ENCODE measurements around the gene MED25.

The MED25 gene

GRCh38 chr19:49833599-49833998, 15.5 kb downstream of the MED25 start:
- no peak for ATAC-seq
- TF ChIP-seq ZFP30 (CRISPR knock-in tag; IDR thresholded peaks at IDR 0.05) = no peak
- no peak for TF ChIP-seq TOX (CRISPR knock-in tag; IDR thresholded peaks at IDR 0.05; ENCODE audit: borderline replicate concordance)
- no peak for TF ChIP-seq CSRNP3 (CRISPR knock-in tag; IDR thresholded peaks at IDR 0.05)
- TF ChIP-seq ESRRG (CRISPR knock-in tag; IDR thresholded peaks at IDR 0.05) = no peak

- no peak for TF ChIP-seq POU6F1 (CRISPR knock-in tag; IDR thresholded peaks at IDR 0.05; ENCODE audit: borderline replicate concordance, low read depth)
- TF ChIP-seq TCF4 (CRISPR knock-in tag; IDR thresholded peaks at IDR 0.05; ENCODE audit: borderline replicate concordance) = no peak
- no peak for TF ChIP-seq TSHZ2 (CRISPR knock-in tag; IDR thresholded peaks at IDR 0.05)
- no peak for TF ChIP-seq ISL1 (CRISPR knock-in tag; IDR thresholded peaks at IDR 0.05)
- no peak for TF ChIP-seq SNAI2 (CRISPR knock-in tag; IDR thresholded peaks at IDR 0.05)
- TF ChIP-seq TOX (CRISPR knock-in tag; IDR thresholded peaks at IDR 0.05; ENCODE audit: borderline replicate concordance) = no peak
- no peak for TF ChIP-seq ESRRG (CRISPR knock-in tag; IDR thresholded peaks at IDR 0.05)
- no peak for TF ChIP-seq ZFP3 (CRISPR knock-in tag; IDR thresholded peaks at IDR 0.05)
- no peak for TF ChIP-seq ZC3H10 (CRISPR knock-in tag; IDR thresholded peaks at IDR 0.05)
- no peak for TF ChIP-seq PATZ1 (CRISPR knock-in tag; IDR thresholded peaks at IDR 0.05; ENCODE audit: borderline replicate concordance)
- no peak for ATAC-seq
Measured at GRCh38 chr19:49835562-49835961, 17.5 kb downstream of the MED25 start.

GRCh38 chr19:49836176-49837008, 18.3 kb downstream of the MED25 start:
- no peak for ATAC-seq

More at GRCh38 chr19:49836176-49837008, 18.3 kb downstream of the MED25 start:
- TF ChIP-seq RARB (CRISPR knock-in tag; IDR thresholded peaks at IDR 0.05) = no peak
- no peak for TF ChIP-seq TOX (CRISPR knock-in tag; IDR thresholded peaks at IDR 0.05; ENCODE audit: borderline replicate concordance)
- no peak for TF ChIP-seq TSHZ2 (CRISPR knock-in tag; IDR thresholded peaks at IDR 0.05)
- no peak for TF ChIP-seq ARNTL (CRISPR knock-in tag; IDR thresholded peaks at IDR 0.05; ENCODE audit: borderline replicate concordance, low read depth)
- no peak for TF ChIP-seq ZFP30 (CRISPR knock-in tag; IDR thresholded peaks at IDR 0.05)
- TF ChIP-seq BACH2 (CRISPR knock-in tag; IDR thresholded peaks at IDR 0.05; ENCODE audit: borderline replicate concordance) = no peak
- no peak for TF ChIP-seq SNAI2 (CRISPR knock-in tag; IDR thresholded peaks at IDR 0.05)
- no peak for TF ChIP-seq ESRRG (CRISPR knock-in tag; IDR thresholded peaks at IDR 0.05)
